ENCODE data around the gene GMDS.

Gene GMDS

GRCh38 chr6:1739680-1740079, 505.7 kb downstream of the GMDS start:
- in situ Hi-C loops (cut with HindIII; ENCODE audit: low sequenced_read_pairs), result no loop called here

DNA sequence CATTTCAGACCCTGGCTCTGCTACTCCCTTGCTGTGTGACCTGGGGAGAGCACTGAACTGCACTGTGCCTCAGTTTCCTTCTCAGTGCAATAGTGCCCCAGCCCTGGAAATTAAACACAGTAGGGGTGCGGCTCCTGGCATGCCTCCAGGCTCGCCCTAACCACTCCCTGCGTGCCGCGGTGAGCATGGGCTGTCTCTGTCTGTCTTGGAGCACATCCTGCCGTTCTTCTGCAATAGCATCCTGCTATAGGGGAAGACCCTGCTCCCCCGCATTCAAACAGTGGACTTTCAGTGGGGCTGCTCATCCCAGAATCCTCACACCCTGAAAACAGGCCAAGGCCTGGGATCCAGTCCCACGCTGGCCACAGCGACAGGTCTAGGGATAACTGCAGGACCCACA, 506.2 kb downstream of the GMDS start:
- in situ Hi-C loops (cut with HindIII; ENCODE audit: low sequenced_read_pairs), result no loop called here

- in situ Hi-C loops (cut with HindIII; ENCODE audit: low sequenced_read_pairs), result no loop called here
These were observed 506.8 kb downstream of the GMDS start for GRCh38 chr6:1738558-1739081.

- in situ Hi-C loops (cut with HindIII; ENCODE audit: low sequenced_read_pairs), result no loop called here
These were observed 507.7 kb downstream of the GMDS start for GRCh38 chr6:1737463-1738311.

DNA sequence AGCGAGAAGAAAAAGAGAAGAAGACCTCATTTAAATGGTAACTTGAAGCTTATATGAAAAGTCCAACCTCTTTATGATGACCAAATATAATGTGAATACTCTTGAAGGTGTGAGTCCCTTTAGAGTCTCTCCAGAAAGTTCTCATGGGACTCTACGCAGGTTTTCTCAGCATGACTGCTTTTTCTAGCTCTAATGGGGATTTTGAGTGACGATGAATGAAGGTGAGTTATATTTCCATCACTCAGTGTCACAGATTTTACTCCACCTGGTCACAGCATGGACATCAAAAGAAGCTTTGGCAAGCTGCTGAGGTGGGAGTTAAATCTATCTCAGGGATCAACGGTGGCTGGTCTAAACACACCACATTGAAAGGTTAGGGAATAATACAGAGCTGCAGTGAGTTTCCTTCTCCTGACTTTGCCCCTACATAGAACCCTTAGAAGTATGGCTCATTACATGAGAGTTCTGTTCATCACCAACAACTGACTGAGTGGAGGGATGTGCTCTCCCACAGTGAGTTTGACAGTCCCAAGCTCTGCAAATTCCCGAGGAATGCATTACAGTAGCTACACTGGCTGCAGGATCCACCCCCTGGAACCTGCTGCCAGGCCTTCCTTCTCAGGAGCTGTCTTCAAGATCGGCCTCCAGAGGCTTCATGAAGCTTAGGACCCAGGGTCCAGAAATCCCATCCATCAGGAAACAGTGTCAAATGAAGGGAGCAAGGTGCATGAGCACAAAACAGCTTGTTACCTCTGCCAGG, 508.9 kb downstream of the GMDS start:
- in situ Hi-C loops (cut with HindIII; ENCODE audit: low sequenced_read_pairs), result no loop called here

DNA sequence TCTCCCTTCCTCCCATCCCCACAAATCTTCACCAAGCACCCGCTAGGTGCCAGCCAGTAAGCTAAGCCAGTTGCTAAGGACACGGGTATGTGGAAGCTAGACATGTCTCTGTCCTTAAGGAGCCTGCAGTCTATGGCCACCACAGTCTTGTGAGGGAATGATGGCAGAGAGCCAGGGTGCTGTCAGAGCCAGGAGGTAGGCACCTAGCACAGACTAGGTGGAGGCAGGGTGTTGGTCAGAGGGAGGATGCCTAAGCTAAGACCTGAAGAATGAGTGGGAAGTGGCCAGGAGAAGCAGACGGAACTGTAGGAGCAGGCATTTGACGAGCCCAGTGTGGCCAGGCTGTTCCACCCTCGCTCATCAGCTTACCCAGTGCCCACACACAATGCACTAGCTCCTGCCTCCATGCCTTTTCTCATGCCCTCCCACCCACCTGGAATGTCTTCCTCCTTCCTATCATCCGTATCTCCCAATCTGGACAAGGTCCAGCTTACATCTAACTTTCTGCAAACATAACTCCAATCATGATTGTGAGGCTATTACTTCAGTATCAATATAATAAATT, 510.1 kb downstream of the GMDS start:
- in situ Hi-C loops (cut with HindIII; ENCODE audit: low sequenced_read_pairs), result no loop called here

DNA sequence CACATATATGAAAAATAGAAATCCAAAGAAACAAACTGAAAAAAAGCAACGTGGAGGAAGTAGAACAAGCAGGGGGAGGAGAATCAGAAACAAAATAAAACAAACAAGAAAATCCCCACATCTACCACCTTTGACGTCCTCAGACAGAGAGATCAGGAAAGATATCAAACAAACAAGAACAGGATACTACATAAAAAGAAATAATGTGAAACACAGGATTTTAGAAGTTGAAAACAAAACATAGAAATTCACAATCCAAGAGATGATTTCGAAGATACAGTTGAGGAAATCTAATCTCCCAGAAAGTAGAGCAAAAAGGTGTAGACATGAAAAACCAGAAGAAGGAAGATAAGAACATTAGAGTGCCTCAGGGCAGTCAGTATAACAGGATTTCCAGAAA, 514.5 kb downstream of the GMDS start:
- in situ Hi-C loops (cut with HindIII; ENCODE audit: low sequenced_read_pairs), result no loop called here

DNA sequence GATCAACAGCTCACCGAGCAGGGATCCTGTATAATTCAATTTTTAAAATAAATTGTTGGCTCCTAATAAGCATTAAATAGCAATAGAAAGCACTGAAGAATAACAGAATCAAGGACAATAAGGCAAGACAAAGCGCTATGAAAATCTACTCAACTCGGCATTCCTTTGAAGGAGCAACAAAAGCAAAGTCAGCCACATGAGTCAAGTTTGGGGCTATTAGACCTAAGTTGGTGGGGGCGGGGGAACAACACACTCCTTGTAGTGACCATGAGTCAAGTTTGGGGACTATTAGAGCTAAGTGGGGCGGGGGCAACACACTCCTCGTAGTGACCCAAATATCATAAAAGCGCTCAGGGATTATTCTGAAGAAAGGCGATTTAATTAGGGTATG, 515.7 kb downstream of the GMDS start:
- in situ Hi-C loops (cut with HindIII; ENCODE audit: low sequenced_read_pairs), result no loop called here

- in situ Hi-C loops (cut with HindIII; ENCODE audit: low sequenced_read_pairs), result no loop called here
These were observed 516.2 kb downstream of the GMDS start for GRCh38 chr6:1729133-1729749.

DNA sequence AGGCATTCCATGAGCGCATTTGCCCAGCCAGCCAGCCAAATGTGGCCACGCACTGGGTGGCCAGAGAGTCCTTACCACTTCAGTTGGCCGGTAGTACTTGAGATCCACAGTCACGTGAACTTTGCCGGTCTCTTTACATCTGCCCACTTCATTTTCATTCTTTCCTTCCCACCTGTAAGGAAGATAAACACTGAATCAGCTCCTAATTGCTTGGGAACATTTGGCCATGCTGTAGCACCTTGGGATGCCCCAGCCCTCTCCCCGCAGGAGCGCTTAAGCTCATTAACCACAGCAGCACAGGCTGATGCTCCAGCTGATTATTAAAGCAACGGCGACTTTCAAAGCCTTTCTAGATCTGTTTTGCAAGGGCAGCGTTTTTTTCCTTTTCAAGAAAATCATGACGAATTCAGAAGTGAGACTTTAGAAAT, 519.0 kb downstream of the GMDS start:
- in situ Hi-C loops (cut with HindIII; ENCODE audit: low sequenced_read_pairs), result no loop called here

- in situ Hi-C loops (cut with HindIII; ENCODE audit: low sequenced_read_pairs), result loop anchor here (5.0 kb wide), 1 partner anchor 43 kb away; no protein-coding TSS in a partner anchor
These were observed 520.8 kb downstream of the GMDS start for GRCh38 chr6:1724616-1725015.

GRCh38 chr6:1724124-1724523, 521.3 kb downstream of the GMDS start:
- in situ Hi-C loops (cut with HindIII; ENCODE audit: low sequenced_read_pairs), result loop anchor here (5.0 kb wide), 1 partner anchor 43 kb away; no protein-coding TSS in a partner anchor

GRCh38 chr6:1722801-1723200, 522.6 kb downstream of the GMDS start:
- in situ Hi-C loops (cut with HindIII; ENCODE audit: low sequenced_read_pairs), result loop anchor here (5.0 kb wide), 1 partner anchor 44 kb away; no protein-coding TSS in a partner anchor

- in situ Hi-C loops (cut with HindIII; ENCODE audit: low sequenced_read_pairs), result loop anchor here (5.0 kb wide), 1 partner anchor 47 kb away; no protein-coding TSS in a partner anchor
These were observed 524.6 kb downstream of the GMDS start for GRCh38 chr6:1720620-1721322.

DNA sequence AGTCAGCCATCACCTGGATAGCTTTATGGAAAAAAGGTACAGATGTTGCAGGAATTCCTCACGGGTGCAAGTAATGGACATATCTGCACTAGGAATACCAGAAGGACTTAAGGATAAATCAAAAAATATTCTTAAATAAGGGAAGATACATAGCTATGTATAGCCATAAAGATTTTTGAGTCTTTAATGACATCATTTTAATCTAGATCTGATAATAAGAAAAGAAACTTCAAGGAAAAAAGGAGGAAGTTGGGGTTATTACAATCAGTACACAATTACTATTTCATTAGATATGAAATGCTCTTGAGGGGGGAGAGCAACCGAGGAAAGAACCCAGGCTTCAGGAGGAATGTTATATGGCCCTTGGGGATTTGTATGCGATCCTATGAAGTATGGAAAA, 525.5 kb downstream of the GMDS start:
- in situ Hi-C loops (cut with HindIII; ENCODE audit: low sequenced_read_pairs), result loop anchor here (5.0 kb wide), 1 partner anchor 47 kb away; no protein-coding TSS in a partner anchor

DNA sequence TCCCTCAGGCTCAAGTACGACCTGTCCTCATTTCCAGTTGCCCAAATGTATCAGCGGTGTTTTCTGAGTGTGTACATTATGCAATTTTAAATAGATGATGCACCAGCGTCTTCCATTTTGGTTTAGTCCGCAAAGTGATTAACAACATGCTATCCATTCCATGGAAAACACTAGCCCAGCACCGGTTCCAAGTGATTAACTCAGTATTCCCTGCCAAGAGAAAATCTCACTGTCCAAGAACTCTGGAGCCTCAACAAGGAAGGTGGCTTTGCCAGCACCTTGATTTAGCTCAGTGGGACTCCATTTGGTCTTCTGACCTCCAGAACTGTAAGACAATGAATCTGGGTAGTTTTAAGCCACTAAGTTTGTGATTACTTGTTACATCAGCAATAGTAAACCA, 528.5 kb downstream of the GMDS start:
- in situ Hi-C loops (cut with HindIII; ENCODE audit: low sequenced_read_pairs), result no loop called here

DNA sequence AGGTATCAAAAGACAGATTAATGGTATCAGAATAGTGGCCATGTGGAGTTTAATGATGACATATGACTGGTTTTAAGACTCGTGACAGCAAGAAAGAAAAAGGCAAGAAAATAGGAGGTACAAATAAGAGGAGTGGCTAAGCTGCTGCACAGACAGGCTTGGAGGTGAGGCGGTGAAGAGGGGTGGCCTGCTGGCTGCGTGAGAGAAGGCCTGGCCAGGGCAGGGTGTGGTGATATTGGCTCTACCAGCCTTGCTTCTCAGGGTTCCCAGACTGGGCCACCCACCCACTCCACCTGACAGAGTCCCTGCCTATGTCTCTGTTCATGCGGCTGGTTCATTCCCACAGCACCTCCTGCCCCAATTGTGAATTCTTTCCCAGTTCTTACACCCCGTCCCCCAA, 529.0 kb downstream of the GMDS start:
- in situ Hi-C loops (cut with HindIII; ENCODE audit: low sequenced_read_pairs), result no loop called here

DNA sequence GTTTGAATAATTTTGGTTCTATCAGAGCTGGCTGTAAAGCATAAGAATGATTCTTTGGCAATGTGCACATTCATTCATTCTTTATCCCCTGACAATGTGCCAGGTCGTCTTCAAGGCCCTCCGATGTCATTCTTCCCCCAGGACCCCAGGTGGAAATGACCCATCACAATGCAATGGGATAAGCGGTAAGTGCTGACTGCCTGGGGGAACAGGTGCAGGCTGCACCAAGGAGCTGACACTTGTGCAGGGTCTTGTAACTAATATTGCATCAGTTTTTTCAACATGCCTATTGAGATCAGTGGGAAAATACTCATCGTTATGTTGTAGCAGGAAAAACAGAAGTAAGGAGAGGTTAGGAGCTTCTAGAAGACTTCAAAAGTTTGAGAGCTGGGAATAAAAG, 530.1 kb downstream of the GMDS start:
- in situ Hi-C loops (cut with HindIII; ENCODE audit: low sequenced_read_pairs), result no loop called here

GRCh38 chr6:1714654-1715053, 530.8 kb downstream of the GMDS start:
- in situ Hi-C loops (cut with HindIII; ENCODE audit: low sequenced_read_pairs), result no loop called here

DNA sequence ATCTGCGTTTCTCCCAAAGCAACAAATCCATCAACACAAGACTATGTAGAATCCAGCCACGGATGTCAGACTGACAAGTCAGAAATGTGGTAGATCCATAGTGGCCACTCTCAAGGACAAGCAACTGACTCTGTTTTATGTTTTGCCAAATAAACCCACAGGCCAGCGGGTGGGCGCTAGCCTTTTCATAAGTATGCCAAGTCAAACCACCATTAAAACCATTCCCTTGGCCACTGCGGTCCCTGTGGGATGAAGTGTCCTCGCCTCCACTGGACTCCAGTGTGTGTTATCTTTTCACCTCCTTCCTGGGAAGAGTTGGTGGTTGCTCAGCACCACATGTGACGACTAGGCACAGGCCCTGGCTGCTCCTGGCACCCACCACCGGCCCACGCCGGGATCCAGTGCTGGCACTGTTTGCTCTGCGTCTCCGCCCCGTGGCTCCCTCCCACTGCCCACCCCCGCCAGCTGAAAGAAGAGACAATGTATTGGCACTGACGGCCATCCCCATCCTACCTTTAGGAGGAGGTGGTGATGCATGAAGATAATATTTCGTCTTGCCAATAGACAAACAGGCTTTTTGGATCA, 532.3 kb downstream of the GMDS start:
- in situ Hi-C loops (cut with HindIII; ENCODE audit: low sequenced_read_pairs), result no loop called here

Measured in endothelial cell of hepatic sinusoid (primary cell).